GM21786 (cell line): Measurements from ENCODE around the gene ESYT3.
"Not testable (repeated sequence)": the region's sequence is repeated elsewhere in the genome, so short reads cannot be mapped to it uniquely, and the experiment has no call there.

Experiments used
- ATAC-seq: cut with Tn5 transposase; IDR thresholded peaks from one replicate; pipeline ENCODE4 v1.9.1; 2021; ENCODE audit not compliant: unreplicated experiment

ESYT3 gene

DNA sequence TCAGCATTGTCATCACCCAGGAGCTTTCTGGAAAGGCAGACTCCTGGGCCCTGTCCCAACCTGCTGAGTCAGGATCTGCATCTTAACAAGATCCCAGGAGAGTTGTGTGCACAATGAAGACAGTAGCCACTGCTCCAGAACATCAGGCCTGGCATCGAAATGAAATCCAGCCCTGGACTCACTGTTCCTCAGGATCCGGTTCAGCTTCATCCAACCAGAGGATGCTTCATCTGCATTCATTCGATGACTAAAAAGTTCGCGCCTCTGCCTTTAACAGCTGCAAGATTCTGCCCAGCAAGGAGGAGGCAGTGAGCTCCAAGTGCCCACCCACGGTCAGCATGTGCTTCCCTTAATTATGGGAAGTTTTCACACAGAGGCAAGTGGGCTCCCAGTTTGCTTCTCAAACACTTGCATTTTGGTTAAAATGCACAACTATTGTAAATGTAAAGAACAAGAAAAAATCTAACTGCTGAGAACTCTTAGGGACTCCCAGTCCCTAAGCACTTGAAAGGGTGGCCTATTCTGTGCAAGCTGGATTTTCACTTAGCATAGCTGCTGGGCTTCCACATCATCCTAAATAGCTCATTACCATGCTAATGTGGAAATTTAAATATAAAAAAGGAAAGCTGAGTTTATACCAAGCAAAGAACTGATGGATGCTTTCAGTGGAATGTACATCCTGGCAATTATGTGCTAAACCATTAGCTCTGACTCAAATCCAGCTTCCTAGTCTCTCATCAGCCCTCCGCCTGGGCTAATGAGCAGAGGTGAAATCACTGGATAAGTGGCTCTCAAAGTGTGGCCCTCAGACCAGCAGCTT lies 25.5 kb upstream of the ESYT3 start:
- no peak for ATAC-seq

DNA sequence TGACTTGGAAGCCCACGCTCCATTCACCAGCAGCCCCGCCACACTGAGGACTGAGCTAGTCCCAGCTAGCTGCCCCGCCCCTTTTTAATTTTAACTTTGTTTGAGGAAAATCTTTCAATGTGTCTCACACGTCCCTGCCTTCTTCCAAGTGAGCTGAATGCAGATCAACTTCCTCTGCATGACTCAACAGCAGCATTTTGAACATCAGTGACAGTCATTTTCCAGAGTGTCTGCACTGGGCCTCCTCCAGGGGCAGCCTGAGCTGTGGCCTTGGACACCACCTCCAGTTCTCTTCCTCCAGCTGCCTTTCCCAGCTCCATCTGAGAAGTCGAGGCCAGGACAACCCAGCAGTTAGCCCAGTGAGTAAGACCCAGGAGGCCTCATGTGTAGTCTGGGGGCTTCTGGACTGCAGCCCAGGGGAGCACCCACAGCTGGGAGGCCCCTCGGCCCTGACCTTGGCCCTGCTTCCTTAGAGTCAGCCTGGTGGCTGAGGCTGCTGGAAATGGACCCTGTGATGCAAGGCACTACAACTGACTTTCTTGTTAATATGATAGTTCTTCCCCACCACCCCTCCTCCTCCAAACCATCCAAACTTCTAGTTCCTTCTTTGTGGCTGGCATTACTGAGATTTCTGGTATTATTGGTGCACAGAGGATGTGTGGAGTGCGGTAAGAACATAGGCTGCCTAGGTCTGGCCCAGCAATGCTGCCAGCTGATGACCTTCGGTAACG lies 21.4 kb upstream of the ESYT3 start:
- no peak for ATAC-seq

DNA sequence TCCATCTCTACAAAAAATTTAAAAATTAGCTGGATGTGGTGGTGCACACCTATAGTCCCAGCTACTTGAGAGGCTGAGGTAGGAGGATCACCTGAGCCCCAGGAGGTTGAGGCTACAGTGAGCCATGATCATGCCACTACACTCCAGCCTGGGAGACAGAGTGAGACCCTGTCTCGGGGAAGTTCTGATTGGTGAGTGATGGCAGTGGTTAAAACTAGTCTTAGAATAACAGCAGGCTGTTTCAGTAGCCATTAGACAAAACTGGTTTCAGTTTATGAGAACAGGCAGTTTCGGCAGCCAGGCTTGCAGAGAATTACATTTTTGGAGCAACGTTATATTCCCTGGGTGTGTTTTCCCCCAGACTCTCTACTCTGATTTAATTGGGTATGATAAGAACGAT lies 18.2 kb upstream of the ESYT3 start:
- ATAC-seq = not testable (repeated sequence)

DNA sequence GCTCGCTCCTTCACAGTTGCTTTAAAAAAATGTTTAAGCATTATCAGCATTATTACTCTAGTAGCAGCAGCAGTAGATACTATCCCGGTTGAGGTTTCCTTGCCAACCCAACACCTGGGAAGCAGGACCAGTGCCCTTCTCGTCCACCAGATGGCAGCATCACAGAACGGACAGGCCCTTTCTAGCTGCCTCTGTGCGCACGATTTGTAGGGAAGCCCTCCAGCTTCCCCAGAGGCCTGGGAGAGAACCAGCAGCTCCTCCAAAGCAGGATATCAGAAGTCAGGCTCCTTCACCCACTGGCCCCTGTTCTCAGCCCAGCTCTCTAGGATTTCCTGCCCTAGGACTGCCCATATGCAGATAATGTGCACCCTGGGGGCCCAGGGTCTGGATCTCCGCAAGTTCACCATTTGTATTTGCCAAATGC lies 16.8 kb upstream of the ESYT3 start:
- peak; percentile 72 for ATAC-seq

DNA sequence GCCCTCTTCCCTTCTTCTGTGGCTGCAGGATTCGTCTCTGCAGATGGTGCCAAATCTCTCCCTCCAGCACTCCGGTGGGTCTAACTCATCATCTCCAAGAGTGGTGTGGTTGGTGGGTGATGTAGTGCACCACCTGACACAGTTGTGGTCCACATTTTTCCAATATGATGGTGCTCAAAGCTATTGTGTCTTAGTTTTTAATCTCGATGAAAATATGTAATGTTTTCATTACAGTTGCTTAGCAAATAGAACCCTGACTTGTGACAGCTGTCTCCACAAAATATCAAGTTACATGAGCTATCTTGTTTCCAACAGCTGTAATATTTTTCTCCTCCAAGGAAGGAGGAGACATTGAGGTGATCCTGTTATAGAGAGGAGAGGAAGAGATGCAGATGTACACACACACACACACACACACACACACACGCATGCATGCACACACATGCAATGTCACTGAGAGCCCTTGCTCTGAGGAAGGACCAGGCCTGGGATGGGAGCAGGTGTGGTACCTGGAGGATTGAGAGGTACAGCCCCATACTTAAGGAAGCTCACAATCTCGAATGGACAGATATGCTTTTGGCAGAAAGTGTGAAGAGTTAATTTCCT lies 15.7 kb upstream of the ESYT3 start:
- ATAC-seq = no peak

DNA sequence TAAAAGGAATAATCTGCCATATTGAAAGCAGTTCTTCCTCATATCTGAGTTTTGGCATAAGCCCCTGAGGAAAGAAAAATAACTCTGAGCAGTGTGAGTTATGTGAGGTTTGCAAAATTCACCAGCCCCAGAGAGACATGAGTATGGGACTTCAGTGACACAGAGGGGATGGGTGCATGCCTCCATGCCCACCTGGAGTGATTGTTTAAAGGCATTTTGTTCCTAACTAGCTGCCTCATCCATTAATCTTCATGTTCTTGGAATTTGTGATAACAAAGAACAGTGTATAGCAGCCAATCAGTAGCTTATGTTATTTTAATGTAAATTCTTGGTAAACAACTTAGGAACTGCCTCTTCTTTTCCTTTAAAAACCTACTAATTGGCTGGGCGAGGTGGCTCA lies 11.1 kb upstream of the ESYT3 start:
- ATAC-seq = no peak

DNA sequence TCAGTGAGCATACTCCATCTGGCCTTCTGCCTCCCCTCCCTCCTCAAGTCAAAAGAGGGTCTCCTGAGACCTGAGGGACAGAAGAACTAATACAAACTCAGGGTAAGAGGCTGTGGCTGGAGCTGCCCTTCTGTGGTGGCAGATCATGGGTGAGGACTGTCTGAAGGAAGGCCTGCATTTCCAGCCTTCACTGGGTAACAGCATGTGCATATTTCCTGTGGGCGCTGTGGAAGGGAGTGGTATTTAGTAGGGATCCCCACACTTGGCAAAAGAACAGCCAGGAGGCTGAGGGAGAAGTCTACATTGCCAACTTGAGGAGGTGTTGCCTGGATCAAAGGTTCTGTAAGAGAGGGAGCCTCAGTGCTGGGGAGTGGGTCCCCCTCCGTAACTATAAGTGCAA lies 10.1 kb upstream of the ESYT3 start:
- no peak for ATAC-seq

DNA sequence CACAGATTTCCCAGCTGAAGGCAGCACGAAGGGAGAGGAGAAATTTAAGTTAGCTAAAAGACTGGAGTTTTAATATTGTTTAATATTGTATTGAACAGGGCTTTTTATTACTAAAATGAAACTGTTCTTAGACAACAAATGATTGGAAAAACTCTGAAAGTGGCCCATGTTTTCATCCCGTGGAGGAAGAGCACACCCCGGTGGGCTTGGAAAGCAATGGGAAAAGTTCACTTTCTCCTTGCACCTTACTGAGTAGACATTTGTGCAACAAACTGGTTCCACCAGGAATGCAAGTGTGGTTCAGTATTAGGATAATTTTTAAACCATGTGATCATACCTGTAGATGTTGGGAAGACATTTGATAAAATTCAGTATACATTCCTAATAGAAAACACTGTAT lies 8.2 kb upstream of the ESYT3 start:
- ATAC-seq = no peak

DNA sequence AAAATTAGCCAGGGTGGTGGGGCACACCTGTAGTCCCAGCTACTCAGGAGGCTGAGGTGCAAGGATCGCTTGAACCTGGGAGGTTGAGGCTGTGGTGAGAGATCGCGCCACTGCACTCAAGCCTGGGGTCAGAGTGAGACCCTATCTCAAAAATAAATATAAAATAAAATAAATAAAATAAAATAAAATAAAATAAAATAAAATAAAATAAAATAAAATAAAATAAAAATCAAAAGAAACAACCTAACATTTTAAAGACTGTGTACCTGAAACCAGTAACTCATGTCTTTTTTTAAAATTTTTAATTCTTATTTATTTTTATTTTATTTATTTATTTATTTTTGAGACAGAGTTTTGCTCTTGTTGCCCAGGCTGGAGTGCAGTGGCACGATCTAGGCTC lies 7.7 kb upstream of the ESYT3 start:
- ATAC-seq = not testable (repeated sequence)

DNA sequence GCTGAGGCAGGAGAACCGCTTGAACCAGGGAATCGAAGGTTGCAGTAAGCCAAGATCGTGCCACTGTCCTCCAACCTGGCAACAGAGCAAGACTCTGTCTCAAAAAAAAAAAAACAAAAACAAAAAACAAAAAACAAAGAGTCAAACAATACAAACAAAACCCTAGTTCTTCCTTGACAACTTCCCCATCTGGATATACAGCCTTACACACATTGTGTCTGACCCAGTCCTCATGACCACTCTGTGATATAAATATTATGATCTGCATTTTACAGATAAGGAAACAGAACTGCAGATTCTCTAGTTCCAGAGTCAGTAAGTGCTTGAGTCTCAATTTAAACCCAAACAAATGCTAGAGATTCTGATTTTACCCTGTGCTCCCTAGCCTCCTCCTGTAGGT lies 4.8 kb upstream of the ESYT3 start:
- ATAC-seq = no peak

DNA sequence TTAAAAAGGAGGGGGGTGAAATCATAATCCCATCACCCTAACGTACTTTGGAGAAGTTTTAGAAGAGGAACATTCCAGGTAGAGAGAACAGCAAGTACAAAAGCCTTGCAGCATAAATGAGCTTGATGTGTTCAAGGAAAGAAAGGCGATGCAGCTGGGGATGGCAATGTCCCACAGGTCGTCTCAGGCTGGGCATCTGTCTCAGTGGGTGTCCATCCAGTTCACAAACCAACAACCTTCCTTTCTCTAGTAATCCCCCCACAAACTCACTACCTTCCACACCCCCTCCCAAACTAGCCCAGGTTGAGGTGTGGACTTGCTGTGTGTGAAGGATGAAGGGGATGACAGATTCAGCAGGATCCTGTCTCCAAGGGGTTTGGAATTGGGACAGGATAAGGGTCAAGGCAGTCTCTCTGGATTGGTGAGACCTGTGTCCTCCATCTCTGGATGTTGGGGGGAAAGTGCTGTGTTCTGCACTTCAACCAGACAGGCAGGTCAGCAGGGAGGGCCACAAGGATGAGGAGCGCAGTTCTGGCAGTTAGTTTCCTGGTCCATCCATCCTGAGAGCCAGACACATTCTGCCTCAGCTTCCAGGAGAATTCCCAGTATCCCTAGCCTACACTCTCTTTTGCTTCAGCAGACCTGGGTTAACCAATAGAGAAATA lies 1.7 kb upstream of the ESYT3 start:
- ATAC-seq = no peak

DNA sequence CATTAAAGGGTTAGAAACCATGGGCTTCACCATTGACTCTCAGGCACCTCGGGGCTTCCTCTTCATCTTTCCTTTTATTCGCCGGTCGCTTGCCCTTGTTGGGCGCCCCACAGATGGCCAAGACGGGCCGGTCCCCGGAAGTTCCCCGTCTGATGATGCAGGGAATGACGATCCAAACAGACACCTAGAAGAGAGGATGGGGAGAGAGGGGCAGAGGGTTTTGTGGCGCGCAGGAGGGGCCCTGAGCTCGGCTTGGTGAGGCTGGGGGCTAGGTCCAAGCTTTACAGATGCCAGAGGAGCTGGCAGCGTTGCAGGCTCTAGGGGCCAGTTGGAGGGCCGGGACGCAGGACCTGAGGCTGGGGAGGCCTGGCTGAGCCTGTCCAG lies 532 bp upstream of the ESYT3 start:
- ATAC-seq = no peak

DNA sequence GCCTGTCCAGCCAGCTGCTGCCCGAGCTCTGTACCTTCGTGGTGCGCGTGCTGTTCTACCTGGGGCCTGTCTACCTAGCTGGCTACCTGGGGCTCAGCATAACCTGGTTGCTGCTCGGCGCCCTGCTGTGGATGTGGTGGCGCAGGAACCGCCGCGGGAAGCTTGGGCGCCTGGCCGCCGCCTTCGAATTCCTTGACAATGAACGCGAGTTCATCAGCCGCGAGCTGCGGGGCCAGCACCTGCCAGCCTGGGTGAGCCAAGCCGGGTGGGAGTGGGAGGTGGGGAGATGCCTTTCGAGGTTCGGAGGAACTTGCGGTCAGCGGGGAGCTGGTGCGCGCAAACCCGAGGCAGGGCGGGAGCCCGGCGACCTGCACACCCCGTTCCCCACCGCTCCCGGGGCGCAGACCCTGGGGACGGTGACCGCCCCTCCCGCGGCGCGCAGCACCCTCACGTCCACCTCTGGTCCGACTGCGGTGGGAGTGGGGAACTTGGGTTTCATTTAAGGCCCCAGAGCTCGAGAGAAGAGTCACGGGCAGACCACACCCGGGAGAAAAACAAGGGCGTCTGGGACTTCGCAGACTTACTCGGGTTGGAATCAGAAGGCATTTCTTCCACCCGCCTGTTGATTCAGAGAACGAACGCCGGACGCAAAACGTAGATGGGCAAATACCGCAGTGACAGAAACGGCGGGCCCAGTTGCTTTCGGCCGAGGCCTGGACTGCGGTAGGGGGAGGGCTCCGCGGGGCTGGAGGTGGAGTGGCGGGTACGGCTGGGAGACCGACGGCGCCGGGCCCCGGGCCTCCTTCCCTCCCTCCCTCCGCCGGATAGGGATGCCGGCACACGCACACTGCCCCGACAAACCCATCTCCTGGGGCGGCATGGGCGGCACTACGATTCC lies 708 bp downstream of the ESYT3 start:
- no peak for ATAC-seq

DNA sequence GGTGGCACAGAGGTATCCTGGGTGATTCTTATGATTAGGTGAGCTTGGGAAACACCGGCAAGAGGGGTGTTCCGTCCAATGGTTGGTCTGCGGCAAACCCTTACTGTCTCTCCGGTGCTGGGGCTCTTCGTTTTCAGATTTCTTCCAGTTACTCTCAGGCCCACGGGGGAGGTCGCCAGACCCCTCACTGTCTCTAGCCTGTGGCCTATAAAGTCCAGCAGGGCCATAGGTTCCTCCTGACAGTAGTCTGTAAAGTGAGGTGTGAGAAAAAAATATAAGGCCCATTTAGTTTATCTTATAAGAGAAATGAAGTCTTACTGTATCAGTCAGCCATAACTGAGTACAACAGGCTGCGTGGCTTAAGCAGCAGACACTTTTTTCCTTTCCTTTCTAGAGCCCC lies 1.4 kb downstream of the ESYT3 start:
- no peak for ATAC-seq

DNA sequence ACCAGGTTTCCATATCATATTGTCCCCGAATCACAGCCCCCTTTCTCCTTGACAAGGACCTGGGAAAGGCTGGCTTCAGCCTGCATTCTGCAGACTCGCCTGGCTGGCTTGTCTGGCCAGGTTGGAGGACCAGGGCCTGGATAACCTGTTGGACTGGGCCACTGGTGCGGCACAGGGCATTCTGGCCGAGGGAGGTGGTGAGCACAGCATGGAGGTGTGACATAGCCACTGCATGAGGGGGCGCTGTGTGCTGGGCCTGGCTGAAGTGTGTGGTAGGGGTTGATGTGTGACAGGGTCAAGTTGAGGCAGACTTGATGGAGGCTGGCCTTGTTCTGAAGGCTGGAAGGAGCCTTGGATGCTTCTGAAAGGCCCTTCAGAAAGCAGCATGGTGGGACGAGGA lies 2.9 kb downstream of the ESYT3 start:
- no peak for ATAC-seq

DNA sequence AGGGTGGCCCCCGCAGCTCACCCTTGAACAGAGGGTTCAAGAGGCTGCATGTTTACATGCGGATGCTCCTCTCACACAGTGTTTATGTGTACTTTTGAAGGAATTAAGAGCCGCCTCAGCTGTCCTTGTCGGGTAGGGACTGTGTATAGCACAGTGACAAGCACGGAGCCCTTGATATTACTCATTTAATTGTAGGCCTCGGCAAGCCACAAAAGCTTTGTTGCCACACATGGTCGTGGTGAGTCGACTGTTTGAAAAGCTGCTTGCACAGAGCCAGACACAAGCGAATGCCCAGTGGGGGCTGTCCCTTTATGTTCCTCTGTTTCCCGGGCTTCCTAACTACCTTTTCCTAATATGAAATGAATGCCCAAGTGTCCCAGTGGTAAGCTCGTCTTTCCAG lies 4.5 kb downstream of the ESYT3 start:
- no peak for ATAC-seq

DNA sequence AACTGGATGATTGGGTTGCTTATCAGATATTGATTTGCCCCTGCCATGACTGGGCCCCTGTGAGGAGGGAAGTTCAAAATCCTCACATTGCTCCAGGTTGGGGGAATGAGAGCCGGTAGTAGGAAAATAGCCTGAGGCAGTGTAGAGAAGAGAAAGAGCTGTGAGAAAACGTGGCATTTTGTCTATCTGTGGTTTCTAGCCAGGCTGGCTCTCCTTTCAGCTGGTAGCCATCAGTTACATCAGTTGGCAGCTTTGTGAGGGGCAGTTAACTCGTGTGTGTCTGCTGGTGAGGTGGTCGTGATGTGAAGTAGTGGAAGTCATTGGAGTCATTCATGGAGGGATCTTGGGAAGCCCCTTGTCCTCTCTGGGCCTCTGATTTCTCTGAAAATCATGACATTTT lies 5.2 kb downstream of the ESYT3 start:
- no peak for ATAC-seq

DNA sequence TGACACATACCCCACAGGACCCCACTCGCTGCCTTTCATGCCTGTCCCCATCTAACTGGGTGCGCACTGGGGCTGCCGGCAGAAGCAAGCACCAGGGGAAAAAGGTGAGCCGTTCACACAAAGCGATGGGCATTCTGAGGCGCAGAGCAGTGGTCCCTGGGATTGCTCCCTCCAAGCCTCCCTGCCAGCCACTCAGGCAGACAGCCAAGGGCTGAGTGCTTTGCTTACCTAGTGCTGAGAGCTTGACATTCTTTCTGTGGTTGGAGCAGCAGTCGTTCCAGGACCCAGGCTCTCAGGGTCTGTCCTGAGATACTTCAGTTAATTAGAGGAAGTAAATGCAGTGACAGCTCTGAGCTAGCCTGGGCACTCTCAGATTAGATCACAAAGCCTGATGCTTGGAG lies 5.7 kb downstream of the ESYT3 start:
- ATAC-seq = no peak

DNA sequence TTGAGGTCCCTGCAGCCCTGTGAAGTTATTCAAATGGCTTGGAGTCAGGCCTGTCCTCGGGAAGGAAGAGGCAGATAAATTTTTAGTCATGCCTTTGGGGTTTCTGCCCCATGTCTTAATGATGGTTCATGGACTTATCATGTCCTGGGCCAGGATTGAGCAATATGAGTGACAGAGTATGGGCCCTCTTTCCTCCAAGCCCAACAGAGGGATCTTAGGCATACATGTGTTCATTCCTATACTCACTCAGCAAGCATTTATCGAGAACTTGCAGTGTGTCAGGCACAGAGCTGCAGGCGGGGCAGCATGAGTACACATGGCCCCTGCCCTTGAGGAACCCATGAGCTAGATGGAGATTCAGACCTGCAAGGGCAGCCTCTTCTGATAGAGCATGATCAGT lies 6.2 kb downstream of the ESYT3 start:
- ATAC-seq = no peak

DNA sequence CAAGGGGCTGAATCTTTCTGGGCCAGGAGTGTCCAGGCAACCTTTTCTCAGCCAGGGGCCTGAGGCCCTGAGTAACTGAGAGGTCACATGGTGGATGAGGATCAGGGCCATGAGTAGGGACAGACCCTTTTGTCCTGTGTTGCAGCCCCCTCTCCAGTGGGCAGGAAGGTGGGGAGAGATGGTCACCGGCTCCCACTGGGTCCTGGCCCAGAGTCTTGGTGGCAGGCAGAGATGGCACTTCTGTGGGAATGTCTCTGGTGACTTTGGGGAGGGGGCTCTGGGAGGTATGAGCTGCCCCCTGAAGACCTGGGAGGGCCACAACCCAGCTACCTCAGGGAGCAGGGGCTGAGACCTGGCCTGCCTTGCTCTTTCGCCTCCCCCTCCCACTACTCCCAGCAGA lies 6.8 kb downstream of the ESYT3 start:
- ATAC-seq = no peak

DNA sequence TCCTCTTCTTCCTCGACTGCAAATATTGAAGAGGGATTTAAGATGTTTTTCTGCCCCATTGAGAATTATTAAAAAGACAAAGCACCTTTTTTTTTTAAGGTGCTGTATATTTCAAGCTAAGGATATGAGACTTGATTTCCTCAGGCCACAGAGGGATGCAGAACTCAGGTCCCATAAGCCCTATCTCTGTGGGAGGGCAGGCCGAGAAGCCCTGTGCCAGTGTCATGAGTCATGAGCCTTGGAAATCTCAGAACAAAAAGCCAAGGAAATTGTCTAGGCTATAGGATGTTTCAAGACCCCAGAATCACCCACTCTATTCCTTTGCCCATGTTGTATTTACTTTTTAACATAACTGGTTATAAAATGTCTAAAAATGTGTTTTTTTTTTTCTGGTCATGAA lies 7.3 kb downstream of the ESYT3 start:
- ATAC-seq = no peak
